Measurements from ENCODE around the gene ELL.

- TF ChIP-seq CTCF (IDR thresholded peaks at IDR 0.05; ENCODE audit: insufficient read depth, low read depth, low read length) (no peak), EZH2 (IDR thresholded peaks at IDR 0.05; ENCODE audit: insufficient read depth, low read length) (no peak)
These were observed 82.6 kb downstream of the ELL start for GRCh38 chr19:18439025-18439909.
